Dermis blood vessel endothelial cell (primary cell): Measurements from ENCODE around the gene GPR158. TPM values are rescaled to one million over a fixed set of nuclear protein-coding genes. Genes with fewer than 3 reads are reported as not detected.

Experiments
- DNase-seq: peaks from one replicate; pipeline ENCODE4 v3.0.0; 2010
- total RNA-seq: library from RNA; depleted of rRNA; stranded (reverse); fragments of >200 nt; gene quantifications from 2 replicates; pipeline ENCODE4 v1.2.3, GENCODE V29; 2014

The GPR158 gene
- total RNA-seq, 1 donor from 2014 or later: not detected

DNA sequence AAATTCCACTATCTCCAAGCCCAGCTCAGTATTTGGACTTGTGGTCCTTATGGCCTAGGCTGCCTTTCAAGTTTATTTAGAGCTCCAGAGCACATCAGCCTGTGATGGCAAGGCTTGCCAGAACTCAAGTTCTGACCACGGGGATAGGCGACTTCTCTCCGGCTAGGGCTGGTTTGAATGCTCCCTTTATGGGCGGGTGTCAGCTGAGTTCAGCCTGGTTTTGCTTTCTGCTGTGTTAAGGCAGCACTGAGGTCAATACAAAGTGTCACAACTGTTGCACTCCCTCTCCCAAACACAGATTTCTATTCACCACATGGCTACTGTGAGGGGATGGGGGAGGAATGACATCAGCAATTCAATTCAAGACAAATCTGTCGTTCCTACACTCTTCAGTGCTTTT, 441.1 kb downstream of the GPR158 start:
- no peak for DNase-seq

GRCh38 chr10:25616903-25617592, 442.2 kb downstream of the GPR158 start:
- DNase-seq: no peak

DNA sequence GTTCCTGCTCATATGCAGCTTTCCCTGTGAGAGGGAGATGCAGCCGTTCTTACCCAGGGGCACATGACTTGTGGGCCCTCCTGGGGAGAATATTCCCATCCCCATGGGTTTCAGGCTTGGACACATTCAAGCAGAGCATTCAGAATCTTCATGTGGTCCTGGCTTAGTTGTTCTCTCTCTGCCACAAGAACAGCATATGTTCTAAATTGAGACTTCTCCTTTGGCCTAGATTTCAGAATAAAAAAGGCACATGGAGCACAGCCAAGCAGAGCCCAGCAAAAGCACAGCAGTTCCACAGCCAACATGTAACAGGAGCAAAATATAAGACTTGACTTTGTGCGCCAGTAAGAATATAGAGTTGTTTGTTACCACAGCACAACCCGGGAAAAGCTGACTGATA, 452.8 kb downstream of the GPR158 start:
- DNase-seq: no peak

- DNase-seq: no peak
These were observed 454.5 kb downstream of the GPR158 start for GRCh38 chr10:25629333-25629732.

DNA sequence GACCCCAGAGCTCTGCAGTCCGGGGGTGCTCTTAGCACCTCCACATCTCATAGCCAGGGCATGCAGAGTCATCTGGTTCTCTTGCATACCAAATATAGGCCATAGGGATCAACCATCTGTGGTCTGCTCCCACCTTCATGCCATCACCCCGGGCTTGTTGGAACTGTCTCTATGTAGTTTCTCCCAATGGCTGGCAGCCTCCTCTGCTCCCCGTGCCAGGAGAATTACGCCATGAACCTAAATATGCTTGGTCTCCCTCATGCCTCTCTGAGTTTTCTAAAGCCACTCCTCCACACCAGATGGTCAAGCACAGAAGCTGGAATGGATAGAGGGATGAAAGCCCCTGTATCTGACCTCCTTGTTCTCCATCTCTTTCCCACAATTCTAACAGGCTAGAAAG, 456.7 kb downstream of the GPR158 start:
- DNase-seq: no peak

DNA sequence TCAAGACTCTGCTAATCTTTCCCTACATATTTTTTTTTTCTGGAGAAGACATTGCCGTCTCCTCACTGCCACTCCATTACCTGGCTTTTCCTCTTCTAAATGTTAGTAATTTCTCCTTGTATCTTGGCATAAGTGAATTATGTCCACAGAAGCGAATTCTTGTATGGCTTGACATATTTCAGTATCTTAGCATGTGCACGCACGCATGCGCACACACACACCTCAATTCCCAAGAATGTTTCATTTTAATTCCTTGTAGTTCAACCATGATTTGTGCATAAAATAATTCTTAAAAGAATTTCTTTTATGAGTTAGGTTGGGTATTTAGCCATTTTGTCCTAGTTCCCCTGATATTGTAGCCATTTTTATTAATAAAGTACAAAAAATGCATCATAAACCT, 458.0 kb downstream of the GPR158 start:
- no peak for DNase-seq

DNA sequence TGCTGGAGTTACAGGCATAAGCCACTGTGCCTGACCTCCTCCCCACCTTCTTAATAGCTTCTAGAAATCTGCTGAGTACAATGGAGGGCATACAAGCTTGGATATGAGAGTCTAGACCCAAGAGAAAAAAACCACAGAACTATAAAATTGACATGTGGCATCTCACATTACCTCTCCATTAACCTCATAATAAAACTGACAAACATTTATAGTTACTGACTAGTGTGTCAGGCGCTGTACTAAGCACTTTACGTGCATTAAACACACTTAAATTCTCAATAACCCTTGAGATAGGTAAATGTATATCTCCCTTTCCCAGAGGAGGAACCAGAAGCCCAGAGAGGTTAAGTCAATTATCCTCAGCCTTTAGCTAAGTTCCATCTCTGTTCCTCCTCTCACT, 458.7 kb downstream of the GPR158 start:
- no peak for DNase-seq

GRCh38 chr10:25639646-25640045, 464.8 kb downstream of the GPR158 start:
- no peak for DNase-seq

DNA sequence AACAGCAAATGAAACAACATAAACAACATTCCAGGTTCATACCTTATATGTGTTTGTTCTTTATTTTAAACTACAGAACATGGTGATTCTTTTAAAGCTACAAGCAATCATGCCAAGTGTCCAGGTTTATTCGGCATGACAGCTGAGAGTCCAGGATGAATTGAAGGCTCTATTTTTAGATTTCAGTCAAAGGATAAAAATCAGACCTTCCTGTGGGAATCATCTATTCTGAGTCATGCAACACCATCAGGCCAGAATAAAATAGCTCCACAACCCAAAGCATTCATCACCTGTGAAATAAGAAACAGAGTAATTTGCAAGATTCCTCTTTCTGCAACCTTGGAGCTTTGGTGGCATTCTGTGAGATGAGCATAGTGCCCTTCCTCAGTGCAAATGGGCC, 466.8 kb downstream of the GPR158 start:
- DNase-seq: no peak

GRCh38 chr10:25642721-25643120, 467.9 kb downstream of the GPR158 start:
- no peak for DNase-seq

DNA sequence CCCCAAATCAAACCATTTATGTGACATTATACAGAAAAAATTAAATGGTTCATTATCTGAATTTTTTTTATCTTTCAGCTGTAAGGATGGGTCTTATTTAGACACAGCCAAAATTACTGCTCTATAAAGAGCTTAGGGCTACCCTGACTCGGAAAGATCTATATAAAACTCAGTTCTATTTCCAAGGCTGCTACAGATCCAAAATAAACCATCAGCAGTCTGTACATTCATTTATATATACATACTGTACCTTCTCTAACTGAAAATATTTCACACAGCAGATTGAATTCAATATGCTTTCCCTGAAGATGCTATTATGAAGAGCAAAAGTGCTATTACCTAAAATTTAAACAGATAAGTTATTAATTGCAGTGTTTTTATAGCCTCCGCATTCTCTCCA, 471.6 kb downstream of the GPR158 start:
- DNase-seq: no peak

GRCh38 chr10:25651534-25651933, 476.7 kb downstream of the GPR158 start:
- DNase-seq: no peak

Other genes with a start within 250 kb of the GPR158 start
- 8.0 and 13.2 TPM in 2 replicates for gene PRTFDC1, start 222.4 kb upstream of the GPR158 start, total RNA-seq
- gene ENKUR, start 158.8 kb upstream of the GPR158 start, total RNA-seq: 0.09 and 0.17 TPM in 2 replicates
- gene THNSL1, start 158.4 kb upstream of the GPR158 start, total RNA-seq: 2.9 and 4.3 TPM in 2 replicates